Measurements from ENCODE around the gene CBX6. TPM values are rescaled to one million over a fixed set of nuclear protein-coding genes. Genes with fewer than 3 reads are reported as not detected.
"Not testable (repeated sequence)": the region's sequence is repeated elsewhere in the genome, so short reads cannot be mapped to it uniquely, and the experiment has no call there.

The CBX6 gene
- total RNA-seq: 43.1 TPM
- polyA plus RNA-seq: 82.0 TPM

- DNase-seq (ENCODE audit: extremely low spot score): peak; percentile 82
- H3K36me3 ChIP-seq (ENCODE audit: insufficient read depth): no peaks in the 10 kb centered on the region
- H3K27ac ChIP-seq (ENCODE audit: low read depth): peak within 1 kb of the TSS; percentile 96
- H3K4me1 ChIP-seq (ENCODE audit: insufficient read depth): no peaks in the 10 kb centered on the region
- WGBS: under 1% methylated on average over 73 of the region's 73 CpGs
- H3K4me3 ChIP-seq (ENCODE audit: low read depth, low read length): peak within 1 kb of the TSS; percentile 79
These were observed at the start of gene CBX6 for GRCh38 chr22:38872172-38872830. Gene CBX6, minus strand, starts transcription at chr22:38872216. Its CDS starts 26 bp downstream, at chr22:38872190.

GRCh38 chr22:38921806-38922205, 49.8 kb upstream of the CBX6 start:
- Histone ChIP-seq H3K4me1 (ENCODE audit: insufficient read depth) (no peaks in the 10 kb centered on the region), H3K4me3 (ENCODE audit: low read depth, low read length) (no peak overlapping the region), H3K36me3 (ENCODE audit: insufficient read depth) (no peaks in the 10 kb centered on the region), H3K27ac (ENCODE audit: low read depth) (no peak overlapping the region)
- WGBS: 72% methylated on average over 4 of the region's 4 CpGs
- no peak for DNase-seq (ENCODE audit: extremely low spot score)

- no peak overlapping the region for H3K4me3 ChIP-seq (ENCODE audit: low read depth, low read length)
- WGBS: 37% methylated on average over 6 of the region's 6 CpGs
- no peak overlapping the region for H3K27ac ChIP-seq (ENCODE audit: low read depth)
- H3K4me1 ChIP-seq (ENCODE audit: insufficient read depth): no peaks in the 10 kb centered on the region
- no peak for DNase-seq (ENCODE audit: extremely low spot score)
- no peaks in the 10 kb centered on the region for H3K36me3 ChIP-seq (ENCODE audit: insufficient read depth)
These were observed 49.1 kb upstream of the CBX6 start for GRCh38 chr22:38921120-38921519.

- Histone ChIP-seq H3K4me3 (ENCODE audit: low read depth, low read length) (no peak overlapping the region), H3K27ac (ENCODE audit: low read depth) (no peak overlapping the region), H3K4me1 (ENCODE audit: insufficient read depth) (no peaks in the 10 kb centered on the region), H3K36me3 (ENCODE audit: insufficient read depth) (no peaks in the 10 kb centered on the region)
- DNase-seq (ENCODE audit: extremely low spot score): no peak
- WGBS: 88% methylated on average over 1 of the region's 1 CpG
These were observed 47.7 kb upstream of the CBX6 start for GRCh38 chr22:38919631-38920190.

GRCh38 chr22:38911434-38911833, 39.4 kb upstream of the CBX6 start:
- H3K27ac ChIP-seq (ENCODE audit: low read depth): no peak overlapping the region
- 55% methylated on average over 1 of the region's 1 CpG for WGBS

GRCh38 chr22:38907767-38908166, 35.8 kb upstream of the CBX6 start:
- Histone ChIP-seq H3K36me3 (ENCODE audit: insufficient read depth) (no peaks in the 10 kb centered on the region), H3K4me1 (ENCODE audit: insufficient read depth) (no peaks in the 10 kb centered on the region), H3K27ac (ENCODE audit: low read depth) (no peak overlapping the region), H3K4me3 (ENCODE audit: low read depth, low read length) (no peak overlapping the region)
- WGBS: 81% methylated on average over 2 of the region's 2 CpGs
- DNase-seq (ENCODE audit: extremely low spot score): no peak

More at GRCh38 chr22:38911434-38911833, 39.4 kb upstream of the CBX6 start:
- H3K4me3 ChIP-seq (ENCODE audit: low read depth, low read length): no peak overlapping the region
- no peak for DNase-seq (ENCODE audit: extremely low spot score)
- no peaks in the 10 kb centered on the region for H3K4me1 ChIP-seq (ENCODE audit: insufficient read depth)
- H3K36me3 ChIP-seq (ENCODE audit: insufficient read depth): no peaks in the 10 kb centered on the region

GRCh38 chr22:38906052-38906451, 34.0 kb upstream of the CBX6 start:
- no peaks in the 10 kb centered on the region for H3K4me1 ChIP-seq (ENCODE audit: insufficient read depth)
- no peaks in the 10 kb centered on the region for H3K36me3 ChIP-seq (ENCODE audit: insufficient read depth)
- DNase-seq (ENCODE audit: extremely low spot score): no peak
- WGBS: 67% methylated on average over 3 of the region's 3 CpGs
- H3K4me3 ChIP-seq (ENCODE audit: low read depth, low read length): no peak overlapping the region
- H3K27ac ChIP-seq (ENCODE audit: low read depth): no peak overlapping the region

GRCh38 chr22:38904052-38904617, 32.1 kb upstream of the CBX6 start:
- H3K4me3 ChIP-seq (ENCODE audit: low read depth, low read length); H3K27ac ChIP-seq (ENCODE audit: low read depth); DNase-seq (ENCODE audit: extremely low spot score); H3K36me3 ChIP-seq (ENCODE audit: insufficient read depth); H3K4me1 ChIP-seq (ENCODE audit: insufficient read depth): not testable (repeated sequence)
- 51% methylated on average over 5 of the region's 5 CpGs for WGBS

GRCh38 chr22:38901111-38901641, 29.2 kb upstream of the CBX6 start:
- WGBS: 36% methylated on average over 5 of the region's 5 CpGs
- H3K4me1 ChIP-seq (ENCODE audit: insufficient read depth): no peaks in the 10 kb centered on the region
- no peak overlapping the region for H3K27ac ChIP-seq (ENCODE audit: low read depth)
- H3K4me3 ChIP-seq (ENCODE audit: low read depth, low read length): no peak overlapping the region
- H3K36me3 ChIP-seq (ENCODE audit: insufficient read depth): no peaks in the 10 kb centered on the region
- no peak for DNase-seq (ENCODE audit: extremely low spot score)

GRCh38 chr22:38900677-38901076, 28.7 kb upstream of the CBX6 start:
- H3K4me3 ChIP-seq (ENCODE audit: low read depth, low read length): no peak overlapping the region
- WGBS: 27% methylated on average over 5 of the region's 5 CpGs
- no peak overlapping the region for H3K27ac ChIP-seq (ENCODE audit: low read depth)
- no peaks in the 10 kb centered on the region for H3K36me3 ChIP-seq (ENCODE audit: insufficient read depth)
- no peaks in the 10 kb centered on the region for H3K4me1 ChIP-seq (ENCODE audit: insufficient read depth)
- no peak for DNase-seq (ENCODE audit: extremely low spot score)

GRCh38 chr22:38891256-38891655, 19.2 kb upstream of the CBX6 start:
- no peak for DNase-seq (ENCODE audit: extremely low spot score)
- no peaks in the 10 kb centered on the region for H3K36me3 ChIP-seq (ENCODE audit: insufficient read depth)
- 32% methylated on average over 9 of the region's 9 CpGs for WGBS
- no peak overlapping the region for H3K4me3 ChIP-seq (ENCODE audit: low read depth, low read length)
- no peaks in the 10 kb centered on the region for H3K4me1 ChIP-seq (ENCODE audit: insufficient read depth)
- no peak overlapping the region for H3K27ac ChIP-seq (ENCODE audit: low read depth)

- DNase-seq (ENCODE audit: extremely low spot score): no peak
- Histone ChIP-seq H3K4me1 (ENCODE audit: insufficient read depth) (no peaks in the 10 kb centered on the region), H3K27ac (ENCODE audit: low read depth) (no peak overlapping the region), H3K4me3 (ENCODE audit: low read depth, low read length) (no peak overlapping the region), H3K36me3 (ENCODE audit: insufficient read depth) (no peaks in the 10 kb centered on the region)
- 81% methylated on average over 5 of the region's 5 CpGs for WGBS
These were observed 18.4 kb upstream of the CBX6 start for GRCh38 chr22:38890377-38890776.

- no peak for DNase-seq (ENCODE audit: extremely low spot score)
- Histone ChIP-seq H3K36me3 (ENCODE audit: insufficient read depth) (no peaks in the 10 kb centered on the region), H3K4me3 (ENCODE audit: low read depth, low read length) (no peak overlapping the region), H3K4me1 (ENCODE audit: insufficient read depth) (no peaks in the 10 kb centered on the region), H3K27ac (ENCODE audit: low read depth) (no peak overlapping the region)
- WGBS: 55% methylated on average over 5 of the region's 5 CpGs
These were observed 14.3 kb upstream of the CBX6 start for GRCh38 chr22:38886333-38886732.

GRCh38 chr22:38882972-38883622, 11.1 kb upstream of the CBX6 start:
- DNase-seq (ENCODE audit: extremely low spot score): no peak
- no peaks in the 10 kb centered on the region for H3K4me1 ChIP-seq (ENCODE audit: insufficient read depth)
- no peak overlapping the region for H3K4me3 ChIP-seq (ENCODE audit: low read depth, low read length)
- 45% methylated on average over 9 of the region's 9 CpGs for WGBS
- H3K27ac ChIP-seq (ENCODE audit: low read depth): peak overlapping the region; percentile 32
- no peaks in the 10 kb centered on the region for H3K36me3 ChIP-seq (ENCODE audit: insufficient read depth)

All from urinary bladder (tissue), 4 donors.